Prostate gland (tissue), 2 donors: Measurements from ENCODE around the gene GAGE12J.

Experiments used
- POLR2A ChIP-seq: fragments of 450-650 bp; IDR thresholded peaks from one replicate; pipeline ENCODE4 v1.6.1; 2016; ENCODE audit warnings: antibody characterized with exemption, mild to moderate bottlenecking
- TF ChIP-seq, protein P1 (sequence below), 4 experiments: fragments of 200-600 bp in 2 of 4; fragments of 450-650 bp in 2 of 4; sonication (generic) in 2 of 4; IDR thresholded peaks; 1 replicate in 3 of 4; 2 replicates in 1 of 4; pipeline ENCODE4 v1.5.1; 2016 to 2019; ENCODE audit warnings: antibody characterized with exemption in 4 of 4, mild to moderate bottlenecking in 2 of 4, moderate library complexity in 2 of 4

GRCh38 chrX:49309401-49309981 is 12.3 kb upstream of the GAGE12J start:
- TF ChIP-seq, protein P1, sequence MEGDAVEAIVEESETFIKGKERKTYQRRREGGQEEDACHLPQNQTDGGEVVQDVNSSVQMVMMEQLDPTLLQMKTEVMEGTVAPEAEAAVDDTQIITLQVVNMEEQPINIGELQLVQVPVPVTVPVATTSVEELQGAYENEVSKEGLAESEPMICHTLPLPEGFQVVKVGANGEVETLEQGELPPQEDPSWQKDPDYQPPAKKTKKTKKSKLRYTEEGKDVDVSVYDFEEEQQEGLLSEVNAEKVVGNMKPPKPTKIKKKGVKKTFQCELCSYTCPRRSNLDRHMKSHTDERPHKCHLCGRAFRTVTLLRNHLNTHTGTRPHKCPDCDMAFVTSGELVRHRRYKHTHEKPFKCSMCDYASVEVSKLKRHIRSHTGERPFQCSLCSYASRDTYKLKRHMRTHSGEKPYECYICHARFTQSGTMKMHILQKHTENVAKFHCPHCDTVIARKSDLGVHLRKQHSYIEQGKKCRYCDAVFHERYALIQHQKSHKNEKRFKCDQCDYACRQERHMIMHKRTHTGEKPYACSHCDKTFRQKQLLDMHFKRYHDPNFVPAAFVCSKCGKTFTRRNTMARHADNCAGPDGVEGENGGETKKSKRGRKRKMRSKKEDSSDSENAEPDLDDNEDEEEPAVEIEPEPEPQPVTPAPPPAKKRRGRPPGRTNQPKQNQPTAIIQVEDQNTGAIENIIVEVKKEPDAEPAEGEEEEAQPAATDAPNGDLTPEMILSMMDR (IDR thresholded peaks at IDR 0.05) = no peak
- no peak for TF ChIP-seq POLR2A
